K562 (cell line): ENCODE results near the gene RNF224. TPM values are rescaled to one million over a fixed set of nuclear protein-coding genes. Genes with fewer than 3 reads are reported as not detected.

ENCODE experiments used
- BRF1 ChIP-seq: IDR thresholded peaks from 3 replicates; pipeline ENCODE4 v1.6.1; 2011; ENCODE audit warnings: borderline replicate concordance, mild to moderate bottlenecking; ENCODE audit not compliant: insufficient read length; ENCODE audit errors: extremely low read depth
- CHD1 ChIP-seq: fragments of 200-600 bp; sonication (generic); IDR thresholded peaks from one replicate; pipeline ENCODE4 v1.6.1; 2012; ENCODE audit warnings: mild to moderate bottlenecking, moderate library complexity, low read length, inconsistent platforms
- E4F1 ChIP-seq: fragments of 250-450 bp; sonication (Bioruptor Pico); IDR thresholded peaks from 2 replicates; pipeline ENCODE4 v1.5.0; 2021; ENCODE audit warnings: mild to moderate bottlenecking, borderline replicate concordance
- FOXA3 ChIP-seq, 2 experiments: fragments of 450-650 bp in 1 of 2; sonication (generic) in 1 of 2; formaldehyde crosslinking; IDR thresholded peaks in 1 of 2; conservative IDR thresholded peaks in 1 of 2; 2 replicates each; pipeline versions ENCODE4 v1.4.0 to v1.8.0; 2020 to 2022; ENCODE audit warnings: mild to moderate bottlenecking in 2 of 2, missing genetic modification reagents in 1 of 2
- HIVEP1 ChIP-seq: fragments of 250-450 bp; sonication (Bioruptor Pico); IDR thresholded peaks from 2 replicates; pipeline ENCODE4 v1.4.0; 2020; ENCODE audit warnings: mild to moderate bottlenecking
- LARP7 ChIP-seq: fragments of 450-650 bp; IDR thresholded peaks from 2 replicates; pipeline ENCODE4 v1.6.1; 2016
- MCM2 ChIP-seq: fragments of 450-650 bp; IDR thresholded peaks from 2 replicates; pipeline ENCODE4 v1.6.1; 2017; ENCODE audit warnings: low read depth, mild to moderate bottlenecking
- NONO ChIP-seq, 2 experiments: fragments of 200-400 bp in 1 of 2; fragments of 450-650 bp in 1 of 2; formaldehyde crosslinking in 1 of 2; IDR thresholded peaks; 2 replicates each; pipeline ENCODE4 v1.6.1; 2017; ENCODE audit warnings: low read depth in 2 of 2, mild to moderate bottlenecking in 2 of 2, moderate library complexity in 2 of 2, low read length in 1 of 2
- NRF1 ChIP-seq, 2 experiments: fragments of 450-650 bp; IDR thresholded peaks in 1 of 2; conservative IDR thresholded peaks in 1 of 2; 2 replicates each; pipeline ENCODE4 v1.6.1; 2014; ENCODE audit warnings: mild to moderate bottlenecking in 2 of 2
- POLR3A ChIP-seq: IDR thresholded peaks from 2 replicates; pipeline ENCODE4 v1.6.1; 2011; ENCODE audit warnings: borderline replicate concordance, mild to moderate bottlenecking, moderate library complexity; ENCODE audit not compliant: insufficient read length, insufficient read depth; ENCODE audit errors: extremely low read depth
- ZKSCAN1 ChIP-seq: fragments of 150-350 bp; IDR thresholded peaks from 2 replicates; pipeline ENCODE4 v1.6.1; 2016; ENCODE audit warnings: low read depth, low read length
- ZMIZ1 ChIP-seq, 2 experiments: fragments of 150-350 bp in 1 of 2; IDR thresholded peaks; 2 replicates each; pipeline ENCODE4 v1.6.1; 2012 to 2016; ENCODE audit warnings: low read depth in 2 of 2, low read length in 2 of 2, mild to moderate bottlenecking in 1 of 2, moderate library complexity in 1 of 2
- ZNF282 ChIP-seq: sonication (generic); formaldehyde crosslinking; IDR thresholded peaks from 2 replicates; pipeline ENCODE4 v1.8.1; 2023; ENCODE audit warnings: missing genetic modification reagents
- polyA plus RNA-seq, 8 experiments: library from polyadenylated mRNA; depleted of rRNA in 4 of 8; stranded (reverse) in 5 of 8; unstranded in 3 of 8; fragments of >200 nt; fragmentation: Nextera tagmentation in 2 of 8; fragmentation: Illumina TruSeq in 1 of 8; extraction: Ambion mirVana in 2 of 8; extraction: Trizol in 1 of 8; gene quantifications; 2 replicates each; pipeline versions ENCODE4 v1.2.1 to v1.2.3, GENCODE V29; 2011 to 2014; ENCODE audit warnings: inconsistent platforms in 1 of 8, missing spikeins in 1 of 8
- total RNA-seq, 7 experiments: library from RNA; depleted of rRNA in 6 of 7; stranded (reverse); fragments of >200 nt in 6 of 7; fragmentation: Illumina TruSeq in 2 of 7; extraction: Trizol in 2 of 7; gene quantifications; 2 replicates each; pipeline versions ENCODE4 v1.2.1 to v1.2.3, GENCODE V29; 2011 to 2021; ENCODE audit warnings: low replicate concordance in 1 of 7

RNF224 gene
- total and polyA plus RNA-seq, 9 of the 15 experiments (the other 6 are each of a cell fraction or from before 2014, with no cell fraction given) = not detected

GRCh38 chr9:137254624-137255447 lies 27.5 kb downstream of the RNF224 start, which contains the start of gene NELFB (continued):
- TF ChIP-seq MCM2 (no peak), NONO (IDR thresholded peaks at IDR 0.05; ENCODE audit: low read depth in 2 of 2, low read length in 1 of 2) (peak in 1 of 2 experiments; percentile 88; a peak in 2 of 4 replicates), ZMIZ1 (IDR thresholded peaks at IDR 0.05; ENCODE audit: low read depth in 2 of 2, low read length in 2 of 2) (peak in 1 of 2 experiments; percentile 39; a peak in 1 of 4 replicates), POLR3A (no peak), ZNF282 (CRISPR knock-in tag) (peak; percentile 84), LARP7 (no peak), FOXA3 (CRISPR knock-in tag; conservative IDR thresholded peaks at IDR 0.05 in 1 of 2, IDR thresholded peaks at IDR 0.05 in 1 of 2) (0 out of 4 replicates have a peak, but pooled peaks of 1 of the 2 experiments have one; percentile 24), BRF1 (no peak), NRF1 (conservative IDR thresholded peaks at IDR 0.05 in 1 of 2, IDR thresholded peaks at IDR 0.05 in 1 of 2) (peak; percentile 90 to 91), CHD1 (peak; percentile 92), E4F1 (CRISPR knock-in tag) (peak; percentile 77; the same call in 1 of the 2 replicates), ZKSCAN1 (0 out of 2 replicates have a peak, but pooled peaks have one; percentile 17), HIVEP1 (CRISPR knock-in tag) (no peak)
